ENCODE results near the gene KIF21A. TPM values are rescaled to one million over a fixed set of nuclear protein-coding genes. Genes with fewer than 3 reads are reported as not detected.

The KIF21A gene
- total RNA-seq, 1 donor from 2014 or later: 54.8 TPM

- no peak overlapping the region for H3K4me3 Mint-ChIP-seq
- no peak for DNase-seq (ENCODE audit: low read depth, low spot score)
- no peak overlapping the region for H3K27ac Mint-ChIP-seq (ENCODE audit: unreplicated experiment)
- TF ChIP-seq CTCF (conservative IDR thresholded peaks at IDR 0.05): no peak
- H3K9me3 Mint-ChIP-seq: no peaks in the 10 kb centered on the region
- H3K4me1 Mint-ChIP-seq: peaks cover 31% of the 10 kb centered on the region
- H3K36me3 Mint-ChIP-seq (ENCODE audit: low read depth): peaks cover 11% of the 10 kb centered on the region
- no peaks in the 10 kb centered on the region for H3K27me3 Mint-ChIP-seq (ENCODE audit: low read depth)
Observed at GRCh38 chr12:39348523-39348922, 94.4 kb downstream of the KIF21A start.

DNA sequence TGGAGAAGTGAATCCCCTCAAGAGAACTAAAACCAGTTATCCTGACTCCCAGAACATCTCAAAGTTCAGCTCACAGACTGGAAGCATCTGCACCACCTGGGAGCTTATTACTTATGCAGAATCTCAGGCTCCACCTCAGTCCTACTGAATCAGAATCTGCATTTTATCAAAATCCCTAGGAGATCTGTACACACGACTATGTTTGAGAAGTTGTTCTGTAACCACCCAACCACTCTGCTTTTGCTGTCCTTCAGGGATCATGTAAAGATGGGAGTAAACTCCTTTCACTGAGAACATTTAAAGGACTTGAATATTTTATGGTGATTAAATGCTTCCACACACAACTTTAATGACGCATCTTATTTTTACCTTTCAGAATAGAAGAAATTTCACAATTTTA lies 98.0 kb downstream of the KIF21A start:
- H3K27ac Mint-ChIP-seq (ENCODE audit: unreplicated experiment): no peak overlapping the region
- TF ChIP-seq CTCF (conservative IDR thresholded peaks at IDR 0.05): no peak
- H3K9me3 Mint-ChIP-seq: no peaks in the 10 kb centered on the region
- no peak for DNase-seq (ENCODE audit: low read depth, low spot score)
- H3K36me3 Mint-ChIP-seq (ENCODE audit: low read depth): peaks cover 16% of the 10 kb centered on the region
- H3K4me3 Mint-ChIP-seq: no peak overlapping the region
- peaks cover 11% of the 10 kb centered on the region for H3K4me1 Mint-ChIP-seq
- H3K27me3 Mint-ChIP-seq (ENCODE audit: low read depth): no peaks in the 10 kb centered on the region

GRCh38 chr12:39343665-39344064 lies 99.3 kb downstream of the KIF21A start:
- no peaks in the 10 kb centered on the region for H3K27me3 Mint-ChIP-seq (ENCODE audit: low read depth)
- no peak for TF ChIP-seq CTCF (conservative IDR thresholded peaks at IDR 0.05)
- H3K4me3 Mint-ChIP-seq: no peak overlapping the region
- peaks cover 7% of the 10 kb centered on the region for H3K4me1 Mint-ChIP-seq
- no peaks in the 10 kb centered on the region for H3K9me3 Mint-ChIP-seq
- peaks cover 16% of the 10 kb centered on the region for H3K36me3 Mint-ChIP-seq (ENCODE audit: low read depth)
- no peak overlapping the region for H3K27ac Mint-ChIP-seq (ENCODE audit: unreplicated experiment)
- DNase-seq (ENCODE audit: low read depth, low spot score): no peak

DNA sequence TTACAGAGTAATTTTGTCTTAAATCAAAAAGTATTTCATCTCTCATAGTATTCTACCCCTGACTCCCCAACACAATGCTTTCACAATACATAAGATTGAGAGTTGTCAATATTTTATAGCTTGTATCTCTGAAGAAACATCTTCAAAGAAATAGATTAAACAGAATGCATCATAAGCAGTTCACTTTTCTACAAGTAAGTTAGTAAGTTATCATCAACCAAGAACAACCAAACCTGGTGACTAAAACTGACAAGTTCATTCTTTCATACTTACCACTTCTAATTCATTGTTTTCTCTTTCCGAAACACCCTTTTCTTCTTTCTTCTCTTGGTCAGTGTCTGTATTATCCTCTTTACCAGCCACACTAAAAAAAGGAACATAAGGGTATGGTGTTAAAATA lies 101.2 kb downstream of the KIF21A start:
- DNase-seq (ENCODE audit: low read depth, low spot score): no peak
- no peak overlapping the region for H3K27ac Mint-ChIP-seq (ENCODE audit: unreplicated experiment)

GRCh38 chr12:39341179-39341578 lies 101.7 kb downstream of the KIF21A start:
- Mint-ChIP-seq H3K27me3 (ENCODE audit: low read depth) (no peaks in the 10 kb centered on the region), H3K4me3 (no peak overlapping the region), H3K36me3 (ENCODE audit: low read depth) (peaks cover 8% of the 10 kb centered on the region), H3K4me1 (no peaks in the 10 kb centered on the region), H3K27ac (ENCODE audit: unreplicated experiment) (no peak overlapping the region), H3K9me3 (no peaks in the 10 kb centered on the region)
- DNase-seq (ENCODE audit: low read depth, low spot score): no peak
- no peak for TF ChIP-seq CTCF (conservative IDR thresholded peaks at IDR 0.05)

More for the DNA sequence above, 101.2 kb downstream of the KIF21A start:
- H3K9me3 Mint-ChIP-seq: no peaks in the 10 kb centered on the region
- H3K4me3 Mint-ChIP-seq: no peak overlapping the region
- TF ChIP-seq CTCF (conservative IDR thresholded peaks at IDR 0.05): no peak
- H3K4me1 Mint-ChIP-seq: no peaks in the 10 kb centered on the region
- H3K36me3 Mint-ChIP-seq (ENCODE audit: low read depth): peaks cover 8% of the 10 kb centered on the region
- no peaks in the 10 kb centered on the region for H3K27me3 Mint-ChIP-seq (ENCODE audit: low read depth)
